Right atrium auricular region (tissue), 2 donors: ENCODE results near the gene PDE4A. TPM values are rescaled to one million over a fixed set of nuclear protein-coding genes. Genes with fewer than 3 reads are reported as not detected.

Experiments used
- DNase-seq: peaks from one replicate; pipeline ENCODE4 v3.0.0-alpha.2; 2019; ENCODE audit warnings: low spot score
- H3K27ac ChIP-seq, 2 donors: fragments of 200-600 bp; sonication (generic); 1 replicate in 1 of 2; 2 replicates in 1 of 2; pipeline ENCODE4 v1.5.1; 2016 to 2019
- H3K27me3 ChIP-seq, 2 donors: fragments of 200-600 bp; sonication (generic); one replicate each; pipeline versions ENCODE4 v1.5.1 to v1.6.0; 2017 to 2019
- H3K36me3 ChIP-seq: fragments of 200-600 bp; sonication (generic); one replicate; pipeline ENCODE4 v1.5.1; 2016
- H3K4me1 ChIP-seq, 2 donors: fragments of 200-600 bp; sonication (generic); one replicate each; pipeline versions ENCODE4 v1.5.1 to v1.6.0; 2017 to 2019
- H3K4me3 ChIP-seq, 2 donors: fragments of 200-600 bp; sonication (generic); 1 replicate in 1 of 2; 2 replicates in 1 of 2; pipeline ENCODE4 v1.5.1; 2017 to 2019; ENCODE audit warnings: mild to moderate bottlenecking in 1 of 2, moderate library complexity in 1 of 2
- H3K9me3 ChIP-seq, 2 donors: fragments of 200-600 bp; sonication (generic); one replicate each; pipeline ENCODE4 v1.5.1; 2019
- CTCF ChIP-seq, 2 donors: fragments of 200-600 bp; sonication (generic); IDR thresholded peaks; one replicate each; pipeline ENCODE4 v1.5.1; 2019; ENCODE audit warnings: antibody characterized with exemption in 2 of 2
- total RNA-seq, 2 donors: library from RNA; depleted of rRNA; stranded (reverse); fragments of >200 nt; gene quantifications; one replicate each; pipeline ENCODE4 v1.1.0, GENCODE V29; 2016

PDE4A gene
- total RNA-seq, 2 donors from 2014 or later = 9.4 to 9.9 TPM

GRCh38 chr19:10433131-10433536, 12.8 kb downstream of the PDE4A start:
- DNase-seq = no peak
- Histone ChIP-seq H3K27ac (no peak overlapping the region), H3K27me3 (no peaks in the 10 kb centered on the region), H3K36me3 (no peaks in the 10 kb centered on the region), H3K4me1 (peaks cover 0 to 30% of the 10 kb centered on the region in 2 donors), H3K9me3 (no peaks in the 10 kb centered on the region), H3K4me3 (no peak overlapping the region)
- no peak for TF ChIP-seq CTCF (IDR thresholded peaks at IDR 0.05)

- no peak for TF ChIP-seq CTCF (IDR thresholded peaks at IDR 0.05)
- H3K4me3 ChIP-seq = no peak overlapping the region
- no peak overlapping the region for H3K27ac ChIP-seq
- no peak for DNase-seq
- H3K4me1 ChIP-seq = no peaks in the 10 kb centered on the region
- H3K36me3 ChIP-seq = no peaks in the 10 kb centered on the region
- H3K27me3 ChIP-seq = no peaks in the 10 kb centered on the region
- no peaks in the 10 kb centered on the region for H3K9me3 ChIP-seq
Observed at GRCh38 chr19:10439588-10439987, 19.2 kb downstream of the PDE4A start.

GRCh38 chr19:10442698-10443097, 22.4 kb downstream of the PDE4A start:
- no peaks in the 10 kb centered on the region for H3K4me1 ChIP-seq
- no peak for DNase-seq
- no peak overlapping the region for H3K27ac ChIP-seq
- no peak for TF ChIP-seq CTCF (IDR thresholded peaks at IDR 0.05)
- no peaks in the 10 kb centered on the region for H3K27me3 ChIP-seq
- peaks cover 4% of the 10 kb centered on the region for H3K36me3 ChIP-seq
- no peak overlapping the region for H3K4me3 ChIP-seq
- no peaks in the 10 kb centered on the region for H3K9me3 ChIP-seq

GRCh38 chr19:10449037-10449436, 28.7 kb downstream of the PDE4A start:
- TF ChIP-seq CTCF (IDR thresholded peaks at IDR 0.05) = no peak
- Histone ChIP-seq H3K4me3 (no peak overlapping the region), H3K4me1 (no peaks in the 10 kb centered on the region), H3K9me3 (no peaks in the 10 kb centered on the region), H3K27me3 (no peaks in the 10 kb centered on the region), H3K36me3 (peaks cover 21% of the 10 kb centered on the region), H3K27ac (no peak overlapping the region)
- no peak for DNase-seq

GRCh38 chr19:10450191-10450852, 30.0 kb downstream of the PDE4A start:
- no peak for DNase-seq
- Histone ChIP-seq H3K4me1 (no peaks in the 10 kb centered on the region), H3K36me3 (peaks cover 21% of the 10 kb centered on the region), H3K27me3 (no peaks in the 10 kb centered on the region), H3K4me3 (no peak overlapping the region), H3K9me3 (no peaks in the 10 kb centered on the region), H3K27ac (no peak overlapping the region)
- TF ChIP-seq CTCF (IDR thresholded peaks at IDR 0.05) = no peak
